Activated CD8-positive, alpha-beta memory T cell treated with anti-CD3 and anti-CD28 coated beads, Interleukin-2, amount 10 ng/mL, durations not matched to agents 7 days and 5 days (primary cell): ENCODE results near the gene ODAD2. TPM values are rescaled to one million over a fixed set of nuclear protein-coding genes. Genes with fewer than 3 reads are reported as not detected.
A peak's percentile ranks its signal among the peaks of the same experiment; 100 is the strongest.
"Not testable (repeated sequence)": the region's sequence is repeated elsewhere in the genome, so short reads cannot be mapped to it uniquely, and the experiment has no call there.

Experiments
- ATAC-seq: fragments of 150-1000 bp; cut with Tn5 transposase; one replicate; pipeline ENCODE4 v1.10.0; 2021; ENCODE audit warnings: moderate library complexity
- CTCF ChIA-PET: fragments of 350-600 bp; sonication (Branson Sonifier 250); formaldehyde crosslinking; loops from one replicate; lab custom pipeline; 2021; ENCODE audit warnings: antibody characterized with exemption; lab: Charles Lee
- DNase-seq: peaks from one replicate; pipeline ENCODE4 v3.0.0-alpha.2; 2020
- H3K27ac Mint-ChIP-seq: one replicate; pipeline ENCODE4 v1.8.0; 2021; ENCODE audit warnings: mild to moderate bottlenecking, mixed read lengths
- H3K27me3 Mint-ChIP-seq: one replicate; pipeline ENCODE4 v1.8.0; 2021; ENCODE audit warnings: mixed read lengths
- H3K36me3 Mint-ChIP-seq: one replicate; pipeline ENCODE4 v1.8.0; 2021; ENCODE audit warnings: mild to moderate bottlenecking, mixed read lengths
- H3K4me1 Mint-ChIP-seq: one replicate; pipeline ENCODE4 v1.8.0; 2021; ENCODE audit warnings: mixed read lengths
- H3K4me3 Mint-ChIP-seq: one replicate; pipeline ENCODE4 v1.8.0; 2021; ENCODE audit warnings: mild to moderate bottlenecking, moderate library complexity, mixed read lengths
- H3K9me3 Mint-ChIP-seq: one replicate; pipeline ENCODE4 v1.8.0; 2022; ENCODE audit warnings: low read depth, mixed read lengths
- total RNA-seq, 2 experiments: library from RNA; stranded (reverse); gene quantifications; one replicate each; pipeline ENCODE4 v1.2.3, GENCODE V29; 2021

ODAD2 gene
- total RNA-seq, 2 experiments from 2014 or later = not detected

DNA sequence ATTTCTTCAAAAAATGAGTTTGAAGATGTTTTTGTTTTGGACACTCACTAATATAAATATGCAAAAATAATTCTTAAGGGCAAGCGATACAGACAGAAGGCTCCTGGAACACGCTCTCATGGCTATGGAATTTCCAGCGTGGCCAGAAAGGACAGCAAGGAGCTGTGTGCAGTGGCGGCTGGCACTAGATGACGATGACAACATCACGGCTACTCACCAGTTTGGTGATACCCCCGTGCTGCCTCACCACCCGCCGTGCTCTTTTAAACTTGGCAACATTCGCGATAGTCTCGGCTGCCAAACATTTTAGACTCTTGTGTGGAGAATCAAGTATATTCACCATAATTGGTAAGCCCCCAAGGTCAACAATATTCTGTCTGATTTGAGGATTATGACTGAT, 54.9 kb downstream of the ODAD2 start:
- CTCF ChIA-PET = no interaction called here
- no peaks in the 10 kb centered on the region for H3K36me3 Mint-ChIP-seq

DNA sequence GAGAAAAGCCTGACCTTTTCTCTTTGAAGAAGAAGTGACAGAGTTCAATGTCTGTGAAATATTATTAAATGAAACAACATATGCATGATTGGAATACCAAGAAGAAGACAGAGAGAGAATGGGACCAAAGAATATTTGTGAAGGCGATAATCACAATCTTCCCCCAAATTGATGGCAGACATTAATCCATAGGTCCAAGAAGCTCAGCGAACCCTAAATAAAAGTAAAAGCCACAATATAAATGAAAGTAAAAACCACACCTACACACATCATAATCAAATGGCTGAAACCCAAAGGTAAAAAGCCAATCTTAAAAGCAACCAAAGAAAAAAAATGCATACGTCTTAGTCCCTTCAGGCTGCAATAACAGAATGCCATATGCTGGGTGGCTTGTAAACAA, 84.0 kb downstream of the ODAD2 start:
- Mint-ChIP-seq H3K9me3 (no peaks in the 10 kb centered on the region), H3K4me1 (no peaks in the 10 kb centered on the region), H3K4me3 (no peak overlapping the region), H3K27me3 (peaks cover 2% of the 10 kb centered on the region), H3K36me3 (no peaks in the 10 kb centered on the region), H3K27ac (no peak overlapping the region)
- ATAC-seq = no peak
- DNase-seq = no peak
- CTCF ChIA-PET = no interaction called here

More for the DNA sequence above, 54.9 kb downstream of the ODAD2 start:
- Mint-ChIP-seq H3K27me3 (peaks cover 8% of the 10 kb centered on the region), H3K4me1 (no peaks in the 10 kb centered on the region), H3K9me3 (no peaks in the 10 kb centered on the region), H3K27ac (no peak overlapping the region), H3K4me3 (no peak overlapping the region)
- ATAC-seq (no peak), DNase-seq (no peak)

DNA sequence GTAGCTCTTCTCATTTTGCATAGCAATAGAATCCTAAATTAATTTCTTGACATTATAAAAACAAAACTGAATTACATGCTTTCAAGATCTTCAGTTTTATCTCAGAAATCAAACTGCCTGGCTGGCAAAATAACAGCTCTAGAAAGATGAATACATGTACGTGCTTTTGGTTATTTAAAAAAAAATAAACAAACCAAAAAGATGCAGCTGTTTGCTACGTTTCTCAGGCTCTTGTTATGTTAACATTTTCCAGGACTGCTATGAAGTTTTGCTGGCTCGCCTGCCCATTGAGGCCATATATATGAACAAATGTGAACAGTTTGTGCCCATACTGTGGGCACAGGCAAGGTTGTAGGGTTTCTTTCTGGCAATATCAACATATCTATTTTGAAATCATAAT, 86.6 kb downstream of the ODAD2 start:
- Mint-ChIP-seq H3K27ac (no peak overlapping the region), H3K9me3 (no peaks in the 10 kb centered on the region), H3K4me1 (no peaks in the 10 kb centered on the region), H3K4me3 (no peak overlapping the region), H3K36me3 (no peaks in the 10 kb centered on the region), H3K27me3 (peaks cover 6% of the 10 kb centered on the region)
- ATAC-seq = no peak
- CTCF ChIA-PET = no interaction called here
- DNase-seq = no peak

DNA sequence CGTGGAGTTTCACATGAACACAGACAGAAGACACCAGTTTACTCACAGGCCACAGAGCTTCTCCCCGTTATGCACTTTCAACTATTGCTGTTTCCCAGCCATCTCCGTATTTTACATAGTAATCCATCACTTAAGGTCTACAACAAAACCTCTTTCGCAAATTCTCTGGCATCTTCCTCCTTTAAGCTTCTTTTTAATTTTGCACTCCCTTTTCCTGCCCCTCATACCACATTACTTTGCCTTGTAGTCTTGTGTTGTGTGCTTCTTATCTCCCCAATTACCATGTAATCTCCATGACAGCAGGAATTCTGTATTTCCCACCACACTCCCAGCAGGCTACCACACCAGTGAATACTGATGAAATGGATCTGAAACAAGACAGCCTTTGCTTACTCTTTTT, 87.3 kb downstream of the ODAD2 start:
- Mint-ChIP-seq H3K27ac (no peak overlapping the region), H3K36me3 (no peaks in the 10 kb centered on the region), H3K9me3 (no peaks in the 10 kb centered on the region), H3K4me3 (no peak overlapping the region), H3K4me1 (no peaks in the 10 kb centered on the region), H3K27me3 (peaks cover 6% of the 10 kb centered on the region)
- ATAC-seq = no peak
- CTCF ChIA-PET = no interaction called here
- no peak for DNase-seq

DNA sequence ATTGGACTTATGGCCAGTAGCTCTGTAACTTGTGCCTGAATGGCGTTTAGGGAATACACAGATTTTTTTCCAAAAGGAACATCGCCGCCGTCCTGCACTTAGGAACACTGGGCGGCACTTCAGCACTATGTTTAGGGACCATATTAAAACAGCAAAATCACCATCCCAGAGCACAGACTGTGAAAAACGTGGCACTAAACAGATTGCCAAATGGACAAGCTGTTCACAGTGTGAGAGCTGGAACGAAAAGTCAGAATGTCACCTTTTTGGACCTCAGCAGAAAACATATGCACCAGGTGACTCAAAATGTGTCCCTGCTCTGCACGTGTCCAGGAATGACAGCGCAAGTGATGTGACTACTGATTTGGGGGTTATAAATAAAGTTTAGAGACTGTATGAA, 87.9 kb downstream of the ODAD2 start:
- ATAC-seq (no peak), DNase-seq (no peak)
- Mint-ChIP-seq H3K4me1 (no peaks in the 10 kb centered on the region), H3K36me3 (no peaks in the 10 kb centered on the region), H3K27me3 (peaks cover 6% of the 10 kb centered on the region), H3K9me3 (no peaks in the 10 kb centered on the region), H3K4me3 (no peak overlapping the region), H3K27ac (no peak overlapping the region)
- CTCF ChIA-PET = no interaction called here

DNA sequence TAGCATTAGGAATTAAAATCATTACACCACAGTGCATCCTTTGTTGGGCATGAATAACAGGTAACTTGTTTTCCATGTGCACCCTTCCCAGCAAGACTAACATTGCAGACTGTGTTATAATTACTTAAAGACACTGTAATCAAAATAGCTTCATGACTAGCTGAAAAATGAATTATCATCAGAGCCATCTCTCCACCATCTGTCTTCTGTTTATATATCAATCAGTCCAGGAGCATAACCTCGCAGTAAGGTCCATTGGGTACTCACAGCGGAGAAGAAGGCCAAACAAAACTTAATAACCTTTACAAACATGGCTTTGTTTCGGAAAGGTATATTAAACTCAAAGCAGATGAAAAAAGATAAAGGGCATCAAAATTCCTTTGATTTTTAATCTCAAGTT, 90.6 kb downstream of the ODAD2 start:
- CTCF ChIA-PET = no interaction called here
- Mint-ChIP-seq H3K4me3 (no peak overlapping the region), H3K9me3 (no peaks in the 10 kb centered on the region), H3K36me3 (no peaks in the 10 kb centered on the region), H3K4me1 (no peaks in the 10 kb centered on the region), H3K27ac (no peak overlapping the region), H3K27me3 (peaks cover 6% of the 10 kb centered on the region)
- ATAC-seq (no peak), DNase-seq (no peak)

DNA sequence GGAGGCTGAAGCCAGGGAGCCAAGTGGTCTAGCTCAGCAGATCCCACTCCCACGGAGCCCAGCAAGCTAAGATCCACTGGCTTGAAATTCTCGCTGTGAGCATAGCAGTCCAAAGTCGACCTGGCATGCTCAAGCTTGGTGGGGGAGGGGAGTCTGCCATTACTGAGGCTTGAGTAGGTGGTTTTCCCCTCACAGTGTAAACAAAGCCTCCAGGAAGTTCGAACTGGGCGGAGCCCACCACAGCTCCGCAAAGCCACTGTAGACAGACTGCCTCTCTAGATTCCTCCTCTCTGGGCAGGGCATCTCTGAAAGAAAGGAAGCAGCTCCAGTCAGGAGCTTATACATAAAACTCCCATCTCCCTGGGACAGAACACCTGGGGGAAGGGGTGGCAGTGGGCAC, 99.4 kb downstream of the ODAD2 start:
- CTCF ChIA-PET, H3K36me3 Mint-ChIP-seq, H3K9me3 Mint-ChIP-seq, H3K4me1 Mint-ChIP-seq, ATAC-seq, H3K4me3 Mint-ChIP-seq, H3K27me3 Mint-ChIP-seq: not testable (repeated sequence)
- DNase-seq = peak; percentile 48
- peak overlapping the region; percentile 34 for H3K27ac Mint-ChIP-seq

DNA sequence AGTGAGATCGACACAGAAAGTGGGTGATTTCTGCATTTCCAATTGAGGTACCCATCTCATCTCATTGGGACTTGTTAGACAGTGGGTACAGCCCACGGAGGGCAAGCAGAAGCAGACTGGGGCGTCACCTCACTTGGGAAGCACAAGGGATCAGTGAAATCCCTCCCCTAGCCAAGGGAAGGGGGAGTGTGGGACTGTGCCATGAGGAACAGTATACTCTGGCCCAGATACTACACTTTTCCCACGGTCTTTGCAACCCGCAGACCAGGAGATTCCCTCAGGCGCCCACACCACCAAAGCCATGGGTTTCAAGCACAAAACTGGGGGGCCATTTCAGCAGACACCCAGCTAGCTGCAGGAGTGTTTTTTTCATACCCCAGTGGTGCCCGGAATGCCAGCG, 99.8 kb downstream of the ODAD2 start:
- H3K4me3 Mint-ChIP-seq = no peak overlapping the region

DNA sequence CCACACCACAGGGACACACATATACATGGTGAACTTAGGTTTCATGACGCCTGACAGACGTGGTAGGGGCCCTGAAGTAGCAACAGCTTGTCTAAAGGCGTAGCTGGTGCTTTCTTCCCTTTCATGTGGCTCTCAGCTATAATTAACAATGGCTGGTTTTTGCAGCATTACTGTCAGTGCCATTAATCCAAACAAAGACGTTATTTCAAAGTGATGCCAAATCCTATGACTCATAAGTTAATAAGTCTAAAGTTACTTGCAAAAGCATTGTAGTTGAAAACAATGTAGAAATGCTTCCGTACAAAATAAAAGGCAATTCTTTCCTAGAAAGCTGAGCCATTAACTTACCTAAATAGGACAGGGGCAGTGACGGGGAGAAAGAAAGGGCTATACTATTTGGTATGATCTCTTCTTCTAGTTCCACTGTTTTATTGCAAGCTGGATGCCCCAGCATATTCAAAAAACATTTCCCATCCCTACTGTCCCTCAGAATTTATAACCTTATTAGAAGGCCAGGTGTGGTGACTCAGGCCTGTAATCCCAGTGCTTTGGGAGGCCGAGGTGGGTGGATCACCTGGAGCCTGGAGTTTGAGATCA, 105.4 kb downstream of the ODAD2 start:
- Mint-ChIP-seq H3K27me3 (peaks cover 6% of the 10 kb centered on the region), H3K36me3 (no peaks in the 10 kb centered on the region), H3K27ac (no peak overlapping the region), H3K4me3 (no peak overlapping the region), H3K4me1 (no peaks in the 10 kb centered on the region), H3K9me3 (no peaks in the 10 kb centered on the region)
- ATAC-seq = no peak
- CTCF ChIA-PET = no interaction called here
- no peak for DNase-seq

More for the DNA sequence above, 99.8 kb downstream of the ODAD2 start:
- Mint-ChIP-seq H3K27ac (no peak overlapping the region), H3K36me3 (no peaks in the 10 kb centered on the region), H3K4me1 (peaks cover 5% of the 10 kb centered on the region), H3K9me3 (no peaks in the 10 kb centered on the region), H3K27me3 (peaks cover 2% of the 10 kb centered on the region)
- CTCF ChIA-PET = no interaction called here
- ATAC-seq (no peak), DNase-seq (no peak)

DNA sequence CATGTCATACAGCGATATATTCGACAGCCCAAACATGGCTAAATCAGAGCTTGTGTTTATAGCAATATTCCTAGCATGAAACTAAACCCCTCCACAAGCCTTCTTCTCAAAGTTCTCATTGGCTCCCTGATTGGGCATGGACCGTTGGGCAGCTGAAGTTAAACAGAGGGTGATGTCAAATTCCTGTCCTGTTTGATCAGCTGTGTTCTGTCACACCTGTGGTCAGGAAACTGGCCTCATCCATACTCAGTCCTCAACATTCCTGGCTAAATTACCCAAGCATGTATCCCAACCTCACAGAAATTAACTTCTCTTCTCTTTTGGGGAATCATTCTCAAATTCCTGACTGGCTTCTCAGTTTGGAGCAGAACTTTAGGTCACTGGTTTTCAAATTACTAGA, 107.9 kb downstream of the ODAD2 start:
- Mint-ChIP-seq H3K4me1 (no peaks in the 10 kb centered on the region), H3K36me3 (no peaks in the 10 kb centered on the region), H3K9me3 (no peaks in the 10 kb centered on the region), H3K27ac (no peak overlapping the region), H3K27me3 (peaks cover 10% of the 10 kb centered on the region), H3K4me3 (no peak overlapping the region)
- DNase-seq (no peak), ATAC-seq (no peak)
- CTCF ChIA-PET = no interaction called here

DNA sequence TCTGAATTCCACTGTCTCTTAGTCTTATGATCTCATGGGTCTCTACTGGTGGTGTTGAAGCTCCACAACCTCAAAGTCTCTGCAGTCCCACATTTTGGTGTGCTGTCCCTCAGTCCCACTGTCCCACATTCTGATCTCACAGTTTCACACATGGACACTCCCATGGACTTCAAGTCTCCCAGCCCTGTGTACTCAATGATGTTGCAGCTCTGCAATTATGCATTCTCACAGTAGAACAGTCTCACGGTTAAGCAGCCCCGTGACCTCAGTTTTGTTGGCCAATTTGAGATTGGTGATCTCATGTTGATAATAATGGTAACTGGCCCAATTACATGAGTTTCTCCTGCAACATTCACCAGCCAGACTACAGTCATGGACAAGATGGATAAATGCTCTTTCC, 109.4 kb downstream of the ODAD2 start:
- DNase-seq (no peak), ATAC-seq (no peak)
- Mint-ChIP-seq H3K27me3 (peaks cover 10% of the 10 kb centered on the region), H3K9me3 (no peaks in the 10 kb centered on the region), H3K27ac (no peak overlapping the region), H3K4me1 (peaks cover 1% of the 10 kb centered on the region), H3K4me3 (no peak overlapping the region), H3K36me3 (no peaks in the 10 kb centered on the region)
- CTCF ChIA-PET = no interaction called here

DNA sequence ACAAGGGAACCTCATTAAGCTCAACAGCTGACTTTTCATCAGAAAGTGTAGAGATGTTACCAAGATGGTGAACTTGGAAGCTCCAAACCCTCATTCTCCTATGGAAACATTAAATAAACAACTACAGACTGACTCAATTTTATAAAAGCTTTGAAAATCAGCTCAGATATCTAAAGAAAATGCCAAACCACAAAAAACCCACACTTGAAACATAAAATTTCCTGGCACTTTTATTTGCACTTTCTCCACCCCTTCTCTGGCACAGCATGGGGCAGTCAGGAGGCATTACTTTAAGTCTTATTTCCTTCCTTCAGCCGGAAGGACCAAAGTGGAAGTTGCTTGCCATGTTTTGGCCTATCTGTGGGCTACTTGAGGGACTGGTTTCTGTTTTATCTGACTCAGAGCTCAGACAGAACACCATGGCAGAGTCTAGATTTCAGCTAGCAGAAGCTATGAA, 114.7 kb downstream of the ODAD2 start:
- DNase-seq (no peak), ATAC-seq (peak; percentile 30)
- CTCF ChIA-PET = no interaction called here
- no peak overlapping the region for H3K4me3 Mint-ChIP-seq
- peaks cover 2% of the 10 kb centered on the region for H3K36me3 Mint-ChIP-seq
- peaks cover 3% of the 10 kb centered on the region for H3K9me3 Mint-ChIP-seq
- H3K27ac Mint-ChIP-seq = no peak overlapping the region
- H3K27me3 Mint-ChIP-seq = peaks cover 5% of the 10 kb centered on the region
- peaks cover 11% of the 10 kb centered on the region for H3K4me1 Mint-ChIP-seq

DNA sequence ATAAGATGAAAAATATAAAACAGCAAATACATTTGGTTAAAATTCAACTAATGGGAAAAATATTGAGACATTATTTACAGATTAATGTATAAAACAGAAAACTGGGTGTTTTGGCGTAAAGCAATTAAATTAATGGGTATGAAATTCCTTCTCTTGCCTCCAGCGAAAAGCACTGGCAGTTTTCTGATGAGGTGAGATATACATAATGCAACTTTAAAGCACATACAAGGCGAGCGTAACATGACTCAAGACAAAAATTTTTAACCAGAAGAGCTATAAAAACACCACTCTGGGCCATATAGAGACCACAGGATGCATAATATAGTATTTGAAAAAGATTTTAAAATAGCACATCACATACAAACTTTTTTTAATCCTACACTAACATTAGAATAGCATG, 120.6 kb downstream of the ODAD2 start:
- CTCF ChIA-PET = no interaction called here
- Mint-ChIP-seq H3K27me3 (peaks cover 3% of the 10 kb centered on the region), H3K9me3 (peaks cover 3% of the 10 kb centered on the region), H3K36me3 (no peaks in the 10 kb centered on the region), H3K4me3 (no peak overlapping the region), H3K27ac (no peak overlapping the region), H3K4me1 (no peaks in the 10 kb centered on the region)
- DNase-seq = no peak
- no peak for ATAC-seq

DNA sequence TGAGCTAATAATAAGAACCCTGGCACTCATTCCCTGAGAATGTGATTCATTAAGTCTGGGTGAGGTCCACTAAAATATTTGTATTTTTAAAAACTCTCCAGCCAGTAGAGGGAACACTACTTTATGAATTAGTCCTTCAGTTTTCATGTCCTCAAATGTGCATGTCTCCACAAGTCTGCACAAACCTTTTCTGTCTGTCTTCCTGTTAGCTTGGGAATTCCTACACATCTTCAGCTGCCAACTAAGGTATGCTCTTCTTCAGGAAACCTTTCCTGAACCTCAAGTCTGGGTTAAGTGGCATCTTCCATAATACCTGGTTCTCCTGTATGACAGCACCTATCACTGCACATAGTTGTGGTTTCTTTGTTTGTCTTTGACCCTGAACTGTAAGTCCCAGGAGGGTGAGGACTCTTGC, 133.7 kb downstream of the ODAD2 start:
- Mint-ChIP-seq H3K4me1 (no peaks in the 10 kb centered on the region), H3K4me3 (no peak overlapping the region), H3K27ac (no peak overlapping the region), H3K27me3 (no peaks in the 10 kb centered on the region), H3K9me3 (no peaks in the 10 kb centered on the region), H3K36me3 (no peaks in the 10 kb centered on the region)
- CTCF ChIA-PET = no interaction called here
- ATAC-seq = no peak
- DNase-seq = no peak

DNA sequence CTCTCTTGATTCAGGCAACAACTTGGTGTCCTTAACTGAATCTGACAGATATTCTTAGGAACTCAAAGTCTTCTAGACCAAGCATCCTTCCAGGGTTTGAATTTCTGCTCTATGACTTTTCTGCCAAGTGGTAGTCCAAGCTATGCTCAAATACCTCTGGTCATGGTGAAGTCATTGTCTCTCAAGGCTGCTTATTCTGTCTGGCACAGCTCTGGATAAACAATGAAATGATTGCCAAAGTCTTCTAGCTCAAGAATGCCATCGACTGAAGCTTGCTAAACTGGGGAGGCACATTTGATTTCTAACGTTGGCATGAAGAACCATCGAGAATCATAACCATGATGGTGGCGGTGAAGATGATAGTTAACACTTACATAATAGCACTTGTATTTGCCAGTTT, 137.1 kb downstream of the ODAD2 start:
- Mint-ChIP-seq H3K4me3 (no peak overlapping the region), H3K4me1 (no peaks in the 10 kb centered on the region), H3K27ac (no peak overlapping the region), H3K36me3 (no peaks in the 10 kb centered on the region), H3K9me3 (no peaks in the 10 kb centered on the region), H3K27me3 (no peaks in the 10 kb centered on the region)
- no peak for ATAC-seq
- DNase-seq = no peak
- CTCF ChIA-PET = no interaction called here
